CD4-positive, alpha-beta T cell treated with Interferon gamma for 1 hour (primary cell): Measurements from ENCODE around the gene NCK2.
A peak's percentile ranks its signal among the peaks of the same experiment; 100 is the strongest.
"Not testable (repeated sequence)": the region's sequence is repeated elsewhere in the genome, so short reads cannot be mapped to it uniquely, and the experiment has no call there.

Experiments used
- DNase-seq: peaks from one replicate; pipeline ENCODE4 v3.0.0-alpha.2; 2020

NCK2 gene

GRCh38 chr2:105737980-105738657 lies 6.6 kb upstream of the NCK2 start:
- no peak for DNase-seq

- no peak for DNase-seq
Observed at GRCh38 chr2:105738658-105739241, 6.0 kb upstream of the NCK2 start.

- no peak for DNase-seq
Observed at GRCh38 chr2:105739426-105739825, 5.3 kb upstream of the NCK2 start.

- DNase-seq, result no peak
Observed at GRCh38 chr2:105739944-105740530, 4.7 kb upstream of the NCK2 start.

GRCh38 chr2:105741174-105741573 lies 3.5 kb upstream of the NCK2 start:
- DNase-seq, result no peak

GRCh38 chr2:105741617-105742016 lies 3.1 kb upstream of the NCK2 start:
- no peak for DNase-seq

- DNase-seq, result peak; percentile 68
Observed at GRCh38 chr2:105744091-105744908, 412 bp upstream of the NCK2 start.

- DNase-seq, result peak; percentile 63
Observed at GRCh38 chr2:105746177-105747080, 1.7 kb downstream of the NCK2 start.

GRCh38 chr2:105747254-105747894 lies 2.7 kb downstream of the NCK2 start:
- DNase-seq, result no peak

- no peak for DNase-seq
Observed at GRCh38 chr2:105747991-105748390, 3.3 kb downstream of the NCK2 start.

- no peak for DNase-seq
Observed at GRCh38 chr2:105748566-105748965, 3.9 kb downstream of the NCK2 start.

- no peak for DNase-seq
Observed at GRCh38 chr2:105749583-105750400, 5.1 kb downstream of the NCK2 start.

- DNase-seq, result no peak
Observed at GRCh38 chr2:105750735-105751134, 6.0 kb downstream of the NCK2 start.

- DNase-seq, result no peak
Observed at GRCh38 chr2:105751272-105751671, 6.6 kb downstream of the NCK2 start.

- DNase-seq, result no peak
Observed at GRCh38 chr2:105752691-105753358, 8.1 kb downstream of the NCK2 start.

- DNase-seq, result no peak
Observed at GRCh38 chr2:105753380-105753779, 8.7 kb downstream of the NCK2 start.

- DNase-seq, result peak; percentile 60
Observed at GRCh38 chr2:105754011-105754410, 9.3 kb downstream of the NCK2 start.

GRCh38 chr2:105754994-105755393 lies 10.3 kb downstream of the NCK2 start:
- no peak for DNase-seq

- DNase-seq, result peak; percentile 27
Observed at GRCh38 chr2:105755895-105756294, 11.2 kb downstream of the NCK2 start.

GRCh38 chr2:105756435-105756834 lies 11.7 kb downstream of the NCK2 start:
- DNase-seq, result no peak

- not testable (repeated sequence) for DNase-seq
Observed at GRCh38 chr2:105756865-105757264, 12.2 kb downstream of the NCK2 start.
